H1 (cell line): ENCODE measurements around the gene NRSN2. TPM values are rescaled to one million over a fixed set of nuclear protein-coding genes. Genes with fewer than 3 reads are reported as not detected.

ENCODE experiments used
- polyA plus RNA-seq, 7 experiments: library from polyadenylated mRNA; depleted of rRNA in 3 of 7; stranded (reverse) in 5 of 7; unstranded in 2 of 7; fragments of >200 nt in 5 of 7; fragments of 200-250 nt in 2 of 7; gene quantifications; 1 replicate in 5 of 7; 2 replicates in 1 of 7; 4 replicates in 1 of 7; pipeline versions ENCODE4 v1.2.1 to v1.2.3, GENCODE V29; 2011 to 2013; ENCODE audit warnings: missing spikeins in 2 of 7, mixed read lengths in 2 of 7
- total RNA-seq: library from RNA; stranded (reverse); fragmentation: NEBNext Ultra II Directional; extraction: Animal tissue kit (Norgen Biotek cat#: 25700); gene quantifications from 2 replicates; pipeline ENCODE4 v1.2.1, GENCODE V29; 2021

Gene NRSN2
- total and polyA plus RNA-seq, 2 of the 8 experiments (the other 6 are each of a cell fraction or from before 2014, with no cell fraction given): 19.4 to 33.3 TPM

Other genes starting within 250 kb of the NRSN2 start
- gene DEFB126, start 204.5 kb upstream of the NRSN2 start, total RNA-seq: not detected in 2 replicates
- not detected in 2 replicates for gene DEFB126, start 204.5 kb upstream of the NRSN2 start, polyA plus RNA-seq (2011; rRNA removed)
- not detected in 2 replicates for gene DEFB127, start 189.7 kb upstream of the NRSN2 start, total RNA-seq
- gene DEFB127, start 189.7 kb upstream of the NRSN2 start, polyA plus RNA-seq (2011; rRNA removed): not detected in 2 replicates
- gene DEFB128, start 157.4 kb upstream of the NRSN2 start, total RNA-seq: not detected in 2 replicates
- not detected in 2 replicates for gene DEFB128, start 157.4 kb upstream of the NRSN2 start, polyA plus RNA-seq (2011; rRNA removed)
- not detected in 2 replicates for gene DEFB129, start 119.9 kb upstream of the NRSN2 start, total RNA-seq
- gene DEFB129, start 119.9 kb upstream of the NRSN2 start, polyA plus RNA-seq (2011; rRNA removed): not detected in 2 replicates
- gene DEFB132, start 89.4 kb upstream of the NRSN2 start, total RNA-seq: not detected in 2 replicates
- gene DEFB132, start 89.4 kb upstream of the NRSN2 start, polyA plus RNA-seq (2011; rRNA removed): not detected in 2 replicates
- gene C20orf96, start 56.4 kb upstream of the NRSN2 start, total RNA-seq: 21.0 and 22.7 TPM in 2 replicates
- 19.2 and 19.3 TPM in 2 replicates for gene C20orf96, start 56.4 kb upstream of the NRSN2 start, polyA plus RNA-seq (2011; rRNA removed)
- gene ZCCHC3, start 49.5 kb upstream of the NRSN2 start, total RNA-seq: 52.4 and 54.0 TPM in 2 replicates
- 33.7 and 34.0 TPM in 2 replicates for gene ZCCHC3, start 49.5 kb upstream of the NRSN2 start, polyA plus RNA-seq (2011; rRNA removed)
- 63.0 and 66.1 TPM in 2 replicates for gene SOX12, start 21.6 kb upstream of the NRSN2 start, total RNA-seq
- 6.4 and 14.4 TPM in 2 replicates for gene SOX12, start 21.6 kb upstream of the NRSN2 start, polyA plus RNA-seq (2011; rRNA removed)
- 9.0 and 10.1 TPM in 2 replicates for gene TRIB3, start 33.6 kb downstream of the NRSN2 start, total RNA-seq
- gene TRIB3, start 33.6 kb downstream of the NRSN2 start, polyA plus RNA-seq (2011; rRNA removed): 17.1 and 30.0 TPM in 2 replicates
- 48.7 and 54.7 TPM in 2 replicates for gene RBCK1, start 61.2 kb downstream of the NRSN2 start, total RNA-seq
- gene RBCK1, start 61.2 kb downstream of the NRSN2 start, polyA plus RNA-seq (2011; rRNA removed): 43.1 and 60.1 TPM in 2 replicates
- gene TBC1D20, start 115.4 kb downstream of the NRSN2 start, total RNA-seq: 16.2 and 17.1 TPM in 2 replicates
- 14.5 and 17.4 TPM in 2 replicates for gene TBC1D20, start 115.4 kb downstream of the NRSN2 start, polyA plus RNA-seq (2011; rRNA removed)
- 247 and 260 TPM in 2 replicates for gene CSNK2A1, start 196.7 kb downstream of the NRSN2 start, total RNA-seq
- 107 and 117 TPM in 2 replicates for gene CSNK2A1, start 196.7 kb downstream of the NRSN2 start, polyA plus RNA-seq (2011; rRNA removed)